DMS 273 (cell line): Measurements from ENCODE around the gene ZNF778.
"Not testable (repeated sequence)": the region's sequence is repeated elsewhere in the genome, so short reads cannot be mapped to it uniquely, and the experiment has no call there.

Source experiments
- DNase-seq: peaks from one replicate; lab custom pipeline; 2025; ENCODE audit not compliant: unreplicated experiment; lab: John Stamatoyannopoulos, UW

ZNF778 gene

GRCh38 chr16:89179656-89180315, 37.7 kb upstream of the ZNF778 start:
- DNase-seq: no peak

- no peak for DNase-seq
Observed at GRCh38 chr16:89183463-89183862, 34.0 kb upstream of the ZNF778 start.

GRCh38 chr16:89183975-89184676, 33.4 kb upstream of the ZNF778 start:
- no peak for DNase-seq

GRCh38 chr16:89184677-89184932, 32.9 kb upstream of the ZNF778 start:
- DNase-seq: no peak

- DNase-seq: peak; percentile 56
Observed at GRCh38 chr16:89184933-89185794, 32.3 kb upstream of the ZNF778 start.

GRCh38 chr16:89185887-89186592, 31.5 kb upstream of the ZNF778 start:
- DNase-seq: not testable (repeated sequence)

- not testable (repeated sequence) for DNase-seq
Observed at GRCh38 chr16:89186593-89187031, 30.9 kb upstream of the ZNF778 start.

- DNase-seq: no peak
Observed at GRCh38 chr16:89187032-89187769, 30.3 kb upstream of the ZNF778 start.

- DNase-seq: no peak
Observed at GRCh38 chr16:89187770-89188392, 29.6 kb upstream of the ZNF778 start.

- DNase-seq: not testable (repeated sequence)
Observed at GRCh38 chr16:89188471-89189357, 28.8 kb upstream of the ZNF778 start.

- DNase-seq: no peak
Observed at GRCh38 chr16:89189358-89190025, 28.0 kb upstream of the ZNF778 start.

GRCh38 chr16:89190150-89190958, 27.1 kb upstream of the ZNF778 start:
- DNase-seq: no peak

GRCh38 chr16:89191033-89191900, 26.2 kb upstream of the ZNF778 start:
- no peak for DNase-seq

- DNase-seq: no peak
Observed at GRCh38 chr16:89191901-89192185, 25.7 kb upstream of the ZNF778 start.

GRCh38 chr16:89192186-89192955, 25.1 kb upstream of the ZNF778 start:
- peak; percentile 81 for DNase-seq

GRCh38 chr16:89192956-89193575, 24.4 kb upstream of the ZNF778 start:
- DNase-seq: peak; percentile 62
